GM12801 (cell line): ENCODE data around the gene FLRT1.

Source experiments
- CTCF ChIP-seq: IDR thresholded peaks from one replicate; pipeline ENCODE4 v1.5.1; 2011; ENCODE audit warnings: control low read depth; ENCODE audit not compliant: insufficient read length; ENCODE audit errors: extremely low read depth

Gene FLRT1

GRCh38 chr11:64068705-64069400 is 33.1 kb downstream of the FLRT1 start:
- TF ChIP-seq CTCF, result no peak

GRCh38 chr11:64069401-64070313 is 33.9 kb downstream of the FLRT1 start:
- no peak for TF ChIP-seq CTCF

GRCh38 chr11:64070314-64070681 is 34.6 kb downstream of the FLRT1 start:
- TF ChIP-seq CTCF, result no peak

- no peak for TF ChIP-seq CTCF
These were observed 36.1 kb downstream of the FLRT1 start for GRCh38 chr11:64071849-64072248.

- no peak for TF ChIP-seq CTCF
These were observed 36.7 kb downstream of the FLRT1 start for GRCh38 chr11:64072403-64072802.

GRCh38 chr11:64072871-64073270 is 37.1 kb downstream of the FLRT1 start:
- TF ChIP-seq CTCF, result no peak

GRCh38 chr11:64073542-64073941 is 37.8 kb downstream of the FLRT1 start:
- no peak for TF ChIP-seq CTCF
